IMR-90 (cell line): ENCODE results near the gene EPHB6. TPM values are rescaled to one million over a fixed set of nuclear protein-coding genes. Genes with fewer than 3 reads are reported as not detected.

Experiments
- ATAC-seq: fragments of 200-7000 bp; cut with Tn5 transposase; 2 replicates; pipeline ENCODE4 v1.9.1; 2020; ENCODE audit warnings: low read depth, mild to moderate bottlenecking, moderate library complexity
- BruUV-seq: library from RNA; stranded (reverse); fragments of 400-500 nt; replicated peaks from 2 replicates; lab custom pipeline; 2021; lab: Mats Ljungman, UMichigan
- CTCF ChIA-PET: fragments of 300-600 bp; formaldehyde crosslinking; extraction: SDS; loops from one replicate; lab custom pipeline; 2021; ENCODE audit warnings: antibody characterized with exemption; lab: Yijun Ruan, JAX
- POLR2A ChIA-PET: fragments of 300-600 bp; sonication (Branson Sonifier 250); formaldehyde crosslinking; loops from one replicate; lab custom pipeline; 2022; ENCODE audit warnings: antibody characterized with exemption; ENCODE audit not compliant: unreplicated experiment; lab: Charles Lee
- DNase-seq: peaks from one replicate; pipeline ENCODE4 v3.0.0; 2013
- H2AFZ ChIP-seq: replicated peaks from 2 replicates; pipeline ENCODE3; 2013; ENCODE audit warnings: low read length, mild to moderate bottlenecking; ENCODE audit not compliant: poor library complexity
- H2AK5ac ChIP-seq: 2 replicates; pipeline ENCODE4 v1.6.1; 2013; ENCODE audit warnings: low read depth, low read length, inconsistent platforms
- H2AK9ac ChIP-seq: replicated peaks from 2 replicates; pipeline ENCODE3; 2013; ENCODE audit warnings: mild to moderate bottlenecking, low read depth, low read length, moderate library complexity; ENCODE audit not compliant: poor library complexity
- H2BK120ac ChIP-seq: 2 replicates; pipeline ENCODE4 v1.6.1; 2013; ENCODE audit warnings: low read depth, low read length, inconsistent platforms
- H2BK15ac ChIP-seq: 3 replicates; pipeline ENCODE4 v1.6.1; 2013; ENCODE audit warnings: low read depth, low read length, inconsistent platforms
- H2BK20ac ChIP-seq: 2 replicates; pipeline ENCODE4 v1.6.1; 2013; ENCODE audit warnings: low read depth, mild to moderate bottlenecking, inconsistent platforms, low read length, moderate library complexity
- H2BK5ac ChIP-seq: 2 replicates; pipeline ENCODE4 v1.6.1; 2013; ENCODE audit warnings: mild to moderate bottlenecking, low read depth, low read length, inconsistent platforms; ENCODE audit not compliant: poor library complexity, severe bottlenecking
- H3K14ac ChIP-seq: replicated peaks from 2 replicates; pipeline ENCODE4 v1.6.1; 2013; ENCODE audit warnings: low read depth, low read length, inconsistent platforms
- H3K18ac ChIP-seq: 2 replicates; pipeline ENCODE4 v1.6.1; 2013; ENCODE audit warnings: low read depth, low read length, control low read depth
- H3K23ac ChIP-seq: 2 replicates; pipeline ENCODE4 v1.6.1; 2013; ENCODE audit warnings: low read depth, low read length, inconsistent platforms
- H3K27ac ChIP-seq: 2 replicates; pipeline ENCODE4 v1.5.1; 2013; ENCODE audit warnings: mild to moderate bottlenecking, control low read depth, low read length; ENCODE audit not compliant: insufficient read depth
- H3K27me3 ChIP-seq: 2 replicates; pipeline ENCODE4 v1.6.1; 2013; ENCODE audit warnings: low read length; ENCODE audit not compliant: control insufficient read depth, insufficient read depth
- H3K36me3 ChIP-seq: 2 replicates; pipeline ENCODE4 v1.6.1; 2013; ENCODE audit warnings: low read length, mixed read lengths; ENCODE audit not compliant: control insufficient read depth, insufficient read depth
- H3K4ac ChIP-seq: 2 replicates; pipeline ENCODE4 v1.6.1; 2013; ENCODE audit warnings: low read depth, low read length, inconsistent platforms
- H3K4me1 ChIP-seq: 2 replicates; pipeline ENCODE4 v1.6.1; 2013; ENCODE audit warnings: low read length, mixed read lengths; ENCODE audit not compliant: control insufficient read depth, insufficient read depth
- H3K4me2 ChIP-seq: 2 replicates; pipeline ENCODE4 v1.6.1; 2013; ENCODE audit warnings: low read depth, mild to moderate bottlenecking, control low read depth, low read length, moderate library complexity
- H3K4me3 ChIP-seq: 2 replicates; pipeline ENCODE4 v1.5.1; 2013; ENCODE audit warnings: low read depth, mild to moderate bottlenecking, control low read depth, low read length, moderate library complexity; ENCODE audit not compliant: insufficient read depth
- H3K56ac ChIP-seq: 2 replicates; pipeline ENCODE4 v1.6.1; 2013; ENCODE audit warnings: low read length, inconsistent platforms; ENCODE audit not compliant: insufficient read depth; ENCODE audit errors: extremely low read depth
- H3K79me1 ChIP-seq, 2 experiments: 2 replicates each; pipeline ENCODE4 v1.6.1; 2013; ENCODE audit warnings: low read length in 2 of 2, inconsistent platforms in 1 of 2, low read depth in 1 of 2
- H3K9ac ChIP-seq: 2 replicates; pipeline ENCODE4 v1.6.1; 2013; ENCODE audit warnings: low read depth, low read length, control low read depth
- H3K9me1 ChIP-seq: 2 replicates; pipeline ENCODE4 v1.6.1; 2013; ENCODE audit warnings: low read length, inconsistent platforms; ENCODE audit not compliant: insufficient read depth
- H3K9me3 ChIP-seq: 2 replicates; pipeline ENCODE4 v1.6.1; 2013; ENCODE audit warnings: low read length; ENCODE audit not compliant: control insufficient read depth, insufficient read depth
- H4K20me1 ChIP-seq: 2 replicates; pipeline ENCODE4 v1.6.1; 2013; ENCODE audit warnings: low read length, inconsistent platforms; ENCODE audit not compliant: insufficient read depth
- H4K5ac ChIP-seq: 2 replicates; pipeline ENCODE4 v1.6.1; 2013; ENCODE audit warnings: mild to moderate bottlenecking, low read depth, low read length, control low read depth
- H4K8ac ChIP-seq, 2 experiments: 2 replicates each; pipeline ENCODE4 v1.6.1; 2013; ENCODE audit warnings: low read depth in 2 of 2, low read length in 2 of 2, control low read depth in 1 of 2, inconsistent platforms in 1 of 2
- H4K91ac ChIP-seq: 2 replicates; pipeline ENCODE4 v1.6.1; 2013; ENCODE audit warnings: low read depth, low read length, inconsistent platforms; ENCODE audit not compliant: insufficient read depth
- BHLHE40 ChIP-seq: fragments of 150-350 bp; IDR thresholded peaks from 2 replicates; pipeline ENCODE4 v1.6.1; 2016; ENCODE audit warnings: mild to moderate bottlenecking, low read depth, low read length
- CEBPB ChIP-seq: IDR thresholded peaks from 2 replicates; pipeline ENCODE4 v1.6.1; 2012; ENCODE audit warnings: low read depth, low read length, improper control_type of control experiment
- CHD1 ChIP-seq: IDR thresholded peaks from 2 replicates; pipeline ENCODE4 v1.6.1; 2012; ENCODE audit warnings: low read depth, low read length, improper control_type of control experiment
- CTCF ChIP-seq: conservative IDR thresholded peaks from 2 replicates; pipeline ENCODE4 v1.5.1; 2012; ENCODE audit warnings: mild to moderate bottlenecking, low read depth, low read length, improper control_type of control experiment
- FOS ChIP-seq: fragments of 150-350 bp; IDR thresholded peaks from 2 replicates; pipeline ENCODE4 v1.6.1; 2016; ENCODE audit warnings: low read depth, low read length
- MAFK ChIP-seq: IDR thresholded peaks from 2 replicates; pipeline ENCODE4 v1.6.1; 2012; ENCODE audit warnings: low read depth, low read length, improper control_type of control experiment
- MAZ ChIP-seq: IDR thresholded peaks from 2 replicates; pipeline ENCODE4 v1.6.1; 2012; ENCODE audit warnings: low read depth, mild to moderate bottlenecking, low read length, improper control_type of control experiment, moderate library complexity, borderline replicate concordance
- MXI1 ChIP-seq: IDR thresholded peaks from 2 replicates; pipeline ENCODE4 v1.6.1; 2012; ENCODE audit warnings: low read depth, mild to moderate bottlenecking, low read length, moderate library complexity, borderline replicate concordance
- NFE2L2 ChIP-seq: fragments of 150-350 bp; IDR thresholded peaks from 2 replicates; pipeline ENCODE4 v1.6.1; 2016; ENCODE audit warnings: low read depth, mild to moderate bottlenecking, low read length
- POLR2A ChIP-seq: IDR thresholded peaks from 2 replicates; pipeline ENCODE4 v1.6.1; 2012; ENCODE audit warnings: mild to moderate bottlenecking, low read depth, low read length
- RAD21 ChIP-seq: IDR thresholded peaks from 2 replicates; pipeline ENCODE4 v1.6.1; 2012; ENCODE audit warnings: low read length, improper control_type of control experiment
- RCOR1 ChIP-seq: IDR thresholded peaks from 2 replicates; pipeline ENCODE4 v1.6.1; 2012; ENCODE audit warnings: mild to moderate bottlenecking, low read length, improper control_type of control experiment; ENCODE audit not compliant: insufficient replicate concordance
- RFX5 ChIP-seq: IDR thresholded peaks from 2 replicates; pipeline ENCODE4 v1.8.0; 2012; ENCODE audit warnings: low read depth, mild to moderate bottlenecking, low read length, moderate library complexity
- SMC3 ChIP-seq: fragments of 150-350 bp; IDR thresholded peaks from 2 replicates; pipeline ENCODE4 v1.6.1; 2016; ENCODE audit warnings: low read depth, mild to moderate bottlenecking, antibody characterized with exemption, low read length, moderate library complexity
- USF2 ChIP-seq: fragments of 150-350 bp; IDR thresholded peaks from 2 replicates; pipeline ENCODE4 v1.6.1; 2017; ENCODE audit warnings: mild to moderate bottlenecking, antibody characterized with exemption, low read length, low read depth
- WGBS, 2 experiments: methylation state at CpG; one replicate each; pipeline versions ENCODE4 v1.1.5 to v1.1.7; 2013; ENCODE audit warnings: missing lambda C conversion rate in 2 of 2; ENCODE audit not compliant: insufficient read length in 1 of 2; ENCODE audit errors: extremely low coverage in 2 of 2; 5-methylcytosine and 5-hydroxymethylcytosine counted together
- dilution Hi-C: fragments of 300-500 bp; cut with HindIII; formaldehyde crosslinking; loops from one replicate; pipeline ENCODE4 v1.14.3; 2018; ENCODE audit warnings: low sequenced_read_pairs; ENCODE audit not compliant: unreplicated experiment
- in situ Hi-C: fragments of 300-500 bp; cut with MboI; formaldehyde crosslinking; loops from 3 replicates; pipeline ENCODE4 v1.14.3; 2019; ENCODE audit warnings: low sequenced_read_pairs, inconsistent platforms, mixed read lengths
- intact Hi-C: fragments of 100-400 bp; cut with micrococcal nuclease; formaldehyde crosslinking; loops from 2 replicates; pipeline ENCODE4 v1.10.0; 2022
- polyA plus RNA-seq, 3 experiments: library from polyadenylated mRNA; depleted of rRNA; stranded (reverse); fragments of >200 nt; gene quantifications; 2 replicates each; pipeline ENCODE4 v1.2.3, GENCODE V29; 2012; ENCODE audit warnings: low replicate concordance in 1 of 3
- total RNA-seq: library from RNA; depleted of rRNA; stranded (reverse); fragments of >200 nt; gene quantifications from 2 replicates; pipeline ENCODE4 v1.2.3, GENCODE V29; 2012
- TF ChIP-seq, protein P1 (sequence below): fragments of 150-350 bp; IDR thresholded peaks from 2 replicates; pipeline ENCODE4 v1.6.1; 2016; ENCODE audit warnings: low read depth, mild to moderate bottlenecking, low read length, moderate library complexity, borderline replicate concordance

Gene EPHB6
- total and polyA plus RNA-seq, 2 of the 4 experiments (the other 2 are of a cell fraction), result under 0.01 to 0.60 TPM

DNA sequence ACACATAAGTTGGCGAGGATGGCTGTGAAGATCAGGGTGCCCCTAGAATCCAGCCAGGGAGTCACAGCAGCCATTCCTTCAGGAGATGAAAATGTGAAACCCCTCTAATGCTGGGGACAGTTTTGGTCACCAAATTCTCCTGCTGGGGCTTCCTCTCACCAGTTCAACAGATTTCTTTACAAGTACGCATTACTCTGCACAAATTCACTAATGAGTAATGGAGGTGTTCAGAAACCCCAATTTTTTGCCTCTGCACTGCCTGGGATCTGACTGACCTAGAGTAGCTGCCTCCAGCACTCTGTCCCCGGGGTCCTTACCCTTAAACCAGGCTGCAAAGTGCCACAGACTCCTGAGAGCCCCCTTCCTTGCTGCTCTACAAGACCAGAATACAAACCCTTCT is 62.6 kb downstream of the EPHB6 start:
- dilution Hi-C loops, result no loop called here
- H3K4me2 ChIP-seq, result no peak overlapping the region
- no peaks in the 10 kb centered on the region for H3K79me1 ChIP-seq
- H2BK15ac ChIP-seq, result no peak overlapping the region
- no peak overlapping the region for H2BK5ac ChIP-seq
- no peak overlapping the region for H4K5ac ChIP-seq
- H3K4me3 ChIP-seq, result no peak overlapping the region
- no peaks in the 10 kb centered on the region for H3K36me3 ChIP-seq
- intact Hi-C loops, result no loop called here
- no peak overlapping the region for H3K23ac ChIP-seq
- in situ Hi-C loops, result no loop called here
- H3K14ac ChIP-seq, result no peak overlapping the region
- CTCF ChIA-PET, result no interaction called here
- no peak overlapping the region for H2AK9ac ChIP-seq
- DNase-seq, result no peak
- H3K4me1 ChIP-seq, result no peaks in the 10 kb centered on the region
- H2AFZ ChIP-seq, result no peak overlapping the region
- no peak overlapping the region for H3K27ac ChIP-seq
- WGBS, 2 experiments, result no CpG with 5 or more reads among the region's 3 CpGs
- H3K9ac ChIP-seq, result no peak overlapping the region
- no peaks in the 10 kb centered on the region; the same call in 1 of the 2 replicates for H3K9me3 ChIP-seq
- ATAC-seq, result no peak
- no peak overlapping the region for H3K4ac ChIP-seq
- no peaks in the 10 kb centered on the region for H3K27me3 ChIP-seq
- TF ChIP-seq CTCF (no peak), FOS (no peak), SMC3 (no peak), RFX5 (no peak), USF2 (no peak), MXI1 (no peak), RCOR1 (no peak), BHLHE40 (no peak), CHD1 (no peak), POLR2A (no peak), MAFK (no peak), MAZ (no peak), CEBPB (no peak), RAD21 (no peak), NFE2L2 (no peak)
- TF ChIP-seq, protein P1, sequence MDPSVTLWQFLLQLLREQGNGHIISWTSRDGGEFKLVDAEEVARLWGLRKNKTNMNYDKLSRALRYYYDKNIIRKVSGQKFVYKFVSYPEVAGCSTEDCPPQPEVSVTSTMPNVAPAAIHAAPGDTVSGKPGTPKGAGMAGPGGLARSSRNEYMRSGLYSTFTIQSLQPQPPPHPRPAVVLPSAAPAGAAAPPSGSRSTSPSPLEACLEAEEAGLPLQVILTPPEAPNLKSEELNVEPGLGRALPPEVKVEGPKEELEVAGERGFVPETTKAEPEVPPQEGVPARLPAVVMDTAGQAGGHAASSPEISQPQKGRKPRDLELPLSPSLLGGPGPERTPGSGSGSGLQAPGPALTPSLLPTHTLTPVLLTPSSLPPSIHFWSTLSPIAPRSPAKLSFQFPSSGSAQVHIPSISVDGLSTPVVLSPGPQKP, result no peak
- BruUV-seq, result no TSS peak
- no peak overlapping the region for H3K56ac ChIP-seq
- no peak overlapping the region for H2AK5ac ChIP-seq
- H4K91ac ChIP-seq, result no peak overlapping the region
- no peak overlapping the region for H2BK120ac ChIP-seq
- POLR2A ChIA-PET, result no interaction called here
- H3K9me1 ChIP-seq, result no peaks in the 10 kb centered on the region
- no peak overlapping the region for H3K18ac ChIP-seq
- no peak overlapping the region for H2BK20ac ChIP-seq
- no peaks in the 10 kb centered on the region for H4K20me1 ChIP-seq
- no peak overlapping the region for H4K8ac ChIP-seq
